ENCODE measurements around the gene CHST2. TPM values are rescaled to one million over a fixed set of nuclear protein-coding genes. Genes with fewer than 3 reads are reported as not detected.

The CHST2 gene
- total RNA-seq, 1 donor from 2014 or later: 1.7 TPM

DNA sequence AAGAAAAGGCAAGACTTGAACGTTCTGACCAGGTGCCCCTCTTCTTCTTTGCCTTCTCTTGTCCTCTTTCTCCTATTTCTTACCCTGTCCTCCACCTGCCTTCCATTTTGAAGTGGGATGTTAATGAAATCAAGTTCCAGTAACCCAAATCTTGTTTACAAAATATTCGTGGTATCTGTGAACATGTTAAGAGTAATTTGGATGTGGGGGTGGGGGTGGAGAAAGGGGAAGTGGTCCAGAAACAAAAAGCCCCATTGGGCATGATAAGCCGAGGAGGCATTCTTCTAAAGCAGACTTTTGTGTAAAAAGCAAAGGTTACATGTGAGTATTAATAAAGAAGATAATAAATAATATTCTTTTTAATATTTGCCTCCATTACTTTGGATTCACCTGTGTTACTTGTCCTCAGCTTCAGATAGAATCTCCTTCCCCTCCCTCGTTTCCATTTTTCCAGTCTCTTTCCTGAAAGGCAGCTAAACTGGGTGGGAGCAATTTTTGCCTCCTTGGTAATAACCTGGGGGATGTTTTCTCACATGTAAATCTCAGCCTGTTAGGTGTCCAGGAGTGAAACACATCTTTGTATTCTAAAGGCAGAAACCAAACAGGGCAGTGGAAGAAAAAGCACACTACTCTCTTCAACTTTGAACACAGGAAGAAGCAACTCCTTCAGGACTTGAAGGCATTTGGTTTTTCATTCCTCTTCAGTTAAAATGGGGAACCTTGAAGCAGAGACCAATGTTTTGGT lies 3.2 kb downstream of the CHST2 start:
- DNase-seq: no peak
- intact Hi-C loops (cut with DNase I): no loop called here
- ATAC-seq (ENCODE audit: poor library complexity): no peak

DNA sequence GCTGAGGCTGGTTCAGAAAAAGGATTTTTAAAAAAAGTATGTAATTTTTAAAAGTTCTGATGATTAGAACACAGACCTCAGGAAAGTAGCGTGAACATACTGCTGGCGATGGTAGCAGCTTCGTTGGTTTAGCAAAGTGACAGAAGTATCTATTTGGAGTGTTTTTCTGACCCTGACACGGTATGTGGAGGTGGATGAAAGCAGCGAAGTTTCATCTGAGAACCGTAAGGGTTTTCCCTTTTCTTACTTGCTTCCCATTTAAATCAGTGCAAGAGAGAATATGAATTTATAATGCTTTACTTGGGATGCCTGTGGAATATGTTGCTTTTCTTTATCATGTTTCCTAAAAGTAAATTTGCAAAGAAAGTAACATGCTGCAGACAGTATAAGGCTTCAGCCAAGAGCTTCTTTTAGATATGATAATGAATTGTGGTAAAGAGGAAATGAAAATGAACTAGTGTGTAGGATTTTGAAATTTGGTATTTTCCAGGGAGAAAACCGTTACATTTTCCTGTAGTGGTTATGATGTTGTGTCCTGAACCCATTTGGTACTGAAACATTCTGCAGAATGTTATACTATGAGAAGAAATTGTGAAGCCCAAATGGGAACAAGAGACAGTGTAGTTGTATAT lies 3.9 kb downstream of the CHST2 start:
- intact Hi-C loops (cut with DNase I): no loop called here
- DNase-seq (no peak), ATAC-seq (ENCODE audit: poor library complexity) (no peak)

DNA sequence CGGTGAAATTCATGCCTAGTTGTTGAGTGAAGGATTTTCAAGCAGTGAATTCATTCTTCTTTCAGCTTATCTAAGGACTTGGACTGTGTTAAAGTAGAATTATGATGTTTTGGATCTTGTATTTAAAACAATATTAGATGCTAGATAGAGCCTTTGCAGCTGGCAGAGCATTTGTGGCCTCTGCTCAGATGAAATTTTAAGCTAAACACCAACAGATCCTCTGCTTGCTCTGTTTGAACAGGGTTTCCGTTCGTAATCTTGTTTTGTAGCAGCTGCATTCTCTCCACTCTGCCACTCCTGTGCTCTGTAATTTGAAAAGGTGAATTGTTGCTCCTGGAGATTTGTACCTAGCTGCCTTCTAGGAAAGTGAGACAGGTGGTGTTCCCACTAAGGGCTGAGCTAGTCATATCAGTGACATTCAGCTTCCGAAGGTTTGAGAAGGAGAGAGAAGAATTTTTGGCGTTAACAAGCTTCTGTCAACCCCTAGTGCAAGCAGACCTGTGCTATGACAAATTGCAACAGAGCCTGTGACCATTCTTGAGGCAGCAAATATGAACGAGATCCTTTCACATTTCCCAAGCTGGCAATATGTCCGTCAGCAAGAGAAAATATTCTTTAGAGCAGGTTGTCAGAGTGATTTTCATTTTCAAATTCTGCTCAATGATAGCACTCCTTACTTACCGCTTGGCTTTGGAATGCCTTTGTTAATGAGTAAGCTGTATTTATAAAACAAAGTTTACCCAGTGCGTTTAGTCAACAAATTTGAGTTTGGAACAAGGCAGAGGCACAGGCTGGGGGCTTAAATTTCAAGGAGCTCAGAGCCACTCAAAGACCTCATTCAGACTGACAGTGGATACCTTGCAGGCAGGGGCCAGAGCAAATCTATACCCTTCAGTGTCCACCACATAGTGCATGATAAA lies 5.3 kb downstream of the CHST2 start:
- DNase-seq (no peak), ATAC-seq (ENCODE audit: poor library complexity) (no peak)
- intact Hi-C loops (cut with DNase I): no loop called here

GRCh38 chr3:143127801-143128200 lies 8.2 kb downstream of the CHST2 start:
- intact Hi-C loops (cut with DNase I): no loop called here
- ATAC-seq (ENCODE audit: poor library complexity) (no peak), DNase-seq (no peak)

DNA sequence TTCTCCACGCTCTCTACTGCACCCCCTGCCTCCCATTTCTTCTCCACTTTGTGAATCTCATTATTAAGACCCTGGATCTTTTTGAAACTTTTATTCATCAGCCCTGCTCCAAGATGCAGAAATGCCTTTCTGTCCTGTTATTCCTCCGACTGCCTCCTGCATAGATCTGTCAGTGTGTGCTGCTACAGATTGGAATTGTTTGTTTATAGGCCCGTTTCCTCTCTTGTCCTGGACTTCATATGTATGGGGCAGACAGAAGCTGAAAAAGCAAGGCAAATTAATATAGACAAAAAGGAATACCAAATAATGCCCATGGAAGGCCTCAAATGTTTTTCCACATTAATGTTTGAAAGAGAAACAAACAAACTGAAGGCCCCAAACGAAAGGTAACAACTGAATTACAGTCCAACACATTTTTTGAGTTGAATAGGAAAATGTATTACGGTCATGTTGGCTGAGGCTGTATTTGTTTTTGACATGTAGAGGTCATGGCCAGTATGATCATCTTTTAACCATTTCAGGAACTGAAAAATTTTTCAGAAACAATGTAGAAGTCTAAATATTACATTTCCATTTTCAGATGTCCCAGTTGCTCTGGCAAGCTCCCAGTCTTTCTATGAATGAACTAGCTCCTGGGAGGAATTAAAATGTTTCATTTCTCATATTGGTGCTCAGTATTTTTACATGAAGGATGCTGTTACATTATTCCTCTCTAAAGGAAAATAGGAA lies 8.8 kb downstream of the CHST2 start:
- intact Hi-C loops (cut with DNase I): no loop called here
- no peak for DNase-seq
- no peak for ATAC-seq (ENCODE audit: poor library complexity)

DNA sequence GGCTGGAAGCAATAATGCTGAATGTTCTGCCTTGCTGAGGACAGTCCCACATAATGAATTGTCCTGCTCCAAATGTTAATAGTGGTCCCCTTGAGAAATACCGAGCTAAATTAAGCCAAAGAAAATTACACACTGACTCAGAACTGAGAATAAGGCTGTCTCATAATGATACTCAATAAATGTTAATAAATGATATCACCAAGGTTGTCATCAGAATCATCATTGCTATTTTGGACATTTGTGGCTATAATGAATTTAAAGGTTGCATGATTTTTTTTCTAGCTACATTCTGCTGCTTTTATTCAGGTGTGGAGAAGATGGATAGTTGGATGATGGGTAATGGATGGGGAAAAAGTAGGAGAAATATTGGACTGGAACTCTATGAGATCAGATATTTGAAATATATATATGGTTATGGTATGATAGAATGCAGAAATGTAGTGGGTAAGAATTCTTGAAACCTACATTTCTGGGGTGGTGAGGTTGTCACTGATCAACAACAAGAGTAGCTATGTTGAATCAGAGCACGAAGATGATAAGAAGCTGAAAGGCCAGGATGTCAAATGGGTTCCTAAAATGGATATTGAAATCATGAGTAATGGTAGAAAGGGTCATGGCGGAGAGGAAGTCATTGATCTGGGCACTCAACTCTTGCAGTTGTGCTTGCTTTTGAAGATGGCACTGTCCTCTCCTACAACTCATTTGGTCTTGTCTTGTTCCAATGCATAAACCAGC lies 12.8 kb downstream of the CHST2 start:
- ATAC-seq (ENCODE audit: poor library complexity) (no peak), DNase-seq (no peak)
- intact Hi-C loops (cut with DNase I): no loop called here

GRCh38 chr3:143134471-143134870 lies 14.9 kb downstream of the CHST2 start:
- ATAC-seq (ENCODE audit: poor library complexity): no peak
- intact Hi-C loops (cut with DNase I): no loop called here
- DNase-seq: no peak

GRCh38 chr3:143135150-143135549 lies 15.6 kb downstream of the CHST2 start:
- intact Hi-C loops (cut with DNase I): no loop called here
- DNase-seq: no peak
- peak; percentile 38 for ATAC-seq (ENCODE audit: poor library complexity)

DNA sequence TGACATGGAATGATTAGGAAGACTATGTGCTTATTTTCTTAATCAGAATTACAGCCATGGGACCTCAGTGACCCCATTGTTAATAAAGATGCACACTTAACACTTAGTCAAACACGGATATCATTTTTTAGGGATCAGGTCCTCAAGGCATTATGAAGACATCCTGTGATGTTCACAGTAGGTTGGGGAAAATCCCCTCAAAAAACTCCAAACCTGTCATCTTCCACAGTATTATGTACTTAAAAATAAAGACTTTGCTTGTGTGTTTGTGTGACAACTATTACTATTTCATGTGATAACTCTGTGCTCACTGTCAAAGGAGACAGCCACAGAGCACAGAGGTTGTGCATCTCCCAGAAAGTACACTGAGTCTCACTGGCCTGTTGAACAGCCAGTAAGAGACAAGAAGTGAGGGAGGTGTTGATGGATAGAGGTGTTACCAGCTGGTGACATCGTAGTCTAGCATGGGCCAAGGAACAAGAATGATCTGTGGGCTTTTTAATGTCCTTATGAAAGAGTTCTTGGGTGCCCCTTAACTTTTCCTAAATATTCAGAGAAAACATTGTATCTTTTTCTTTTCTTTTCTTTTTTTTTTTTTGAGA lies 18.0 kb downstream of the CHST2 start:
- ATAC-seq (ENCODE audit: poor library complexity): no peak
- no peak for DNase-seq
- intact Hi-C loops (cut with DNase I): no loop called here

GRCh38 chr3:143138953-143139352 lies 19.4 kb downstream of the CHST2 start:
- DNase-seq (no peak), ATAC-seq (ENCODE audit: poor library complexity) (no peak)
- intact Hi-C loops (cut with DNase I): no loop called here

DNA sequence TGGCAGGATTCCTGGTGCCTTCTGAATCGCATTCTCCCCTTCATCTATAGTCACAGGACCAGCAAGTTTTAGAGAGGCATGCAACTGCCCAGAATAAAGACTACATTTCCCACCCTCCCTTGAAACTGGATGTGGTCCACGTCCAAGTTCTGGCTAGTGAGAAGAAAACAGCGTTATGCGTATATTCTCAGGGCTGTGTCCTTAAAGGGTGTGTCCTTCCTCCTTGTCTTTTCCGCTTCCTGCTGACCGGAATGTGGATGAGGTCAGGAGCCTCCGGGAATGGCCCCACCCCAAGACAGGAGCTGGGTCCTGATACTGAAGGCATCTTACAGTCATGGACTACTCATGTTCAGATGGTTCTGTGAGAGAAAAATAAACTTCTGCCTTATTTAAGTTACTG lies 20.2 kb downstream of the CHST2 start:
- intact Hi-C loops (cut with DNase I): no loop called here
- peak; percentile 57 for DNase-seq
- peak; percentile 73 for ATAC-seq (ENCODE audit: poor library complexity)

DNA sequence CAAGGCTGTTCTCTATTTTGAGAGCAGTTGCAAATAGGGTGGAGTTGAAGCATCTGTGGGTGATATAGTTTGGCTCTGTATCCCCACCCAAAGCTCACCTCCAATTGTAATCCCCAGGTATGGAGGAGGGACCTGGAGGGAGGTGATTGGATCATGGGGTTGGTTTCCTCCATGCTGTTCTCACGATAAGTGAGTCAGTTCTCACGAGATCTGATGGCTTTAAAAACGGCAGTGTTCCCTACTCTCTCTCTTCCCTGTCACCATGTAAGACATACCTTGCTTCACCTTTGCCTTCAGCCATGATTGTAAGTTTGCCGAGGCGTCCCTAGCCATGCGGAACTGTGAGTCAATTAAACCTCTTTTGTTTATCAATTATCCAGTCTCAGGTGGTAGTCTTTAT lies 21.0 kb downstream of the CHST2 start:
- DNase-seq (no peak), ATAC-seq (ENCODE audit: poor library complexity) (no peak)
- intact Hi-C loops (cut with DNase I): no loop called here

GRCh38 chr3:143142354-143142753 lies 22.8 kb downstream of the CHST2 start:
- no peak for DNase-seq
- ATAC-seq (ENCODE audit: poor library complexity): no peak
- intact Hi-C loops (cut with DNase I): no loop called here

- ATAC-seq (ENCODE audit: poor library complexity): no peak
- no peak for DNase-seq
- intact Hi-C loops (cut with DNase I): no loop called here
These were observed 26.3 kb downstream of the CHST2 start for GRCh38 chr3:143145906-143146305.

- intact Hi-C loops (cut with DNase I): no loop called here
- DNase-seq (no peak), ATAC-seq (ENCODE audit: poor library complexity) (no peak)
These were observed 27.1 kb downstream of the CHST2 start for GRCh38 chr3:143146486-143147274.

- no peak for ATAC-seq (ENCODE audit: poor library complexity)
- intact Hi-C loops (cut with DNase I): no loop called here
- DNase-seq: no peak
These were observed 28.1 kb downstream of the CHST2 start for GRCh38 chr3:143147707-143148106.

- no peak for ATAC-seq (ENCODE audit: poor library complexity)
- intact Hi-C loops (cut with DNase I): no loop called here
- DNase-seq: no peak
These were observed 30.5 kb downstream of the CHST2 start for GRCh38 chr3:143150071-143150470.

Data from Right ventricle myocardium superior (tissue), 1 donor.